H9 (cell line): Measurements from ENCODE around the gene DSCAM. TPM values are rescaled to one million over a fixed set of nuclear protein-coding genes. Genes with fewer than 3 reads are reported as not detected.

Experiments used
- DNase-seq: peaks from one replicate; pipeline ENCODE4 v3.0.0-alpha.2; 2017
- H2AFZ ChIP-seq: one replicate; pipeline ENCODE4 v1.6.1; 2013; ENCODE audit warnings: mild to moderate bottlenecking, low read length, control low read depth, moderate library complexity
- H2AK5ac ChIP-seq: 2 replicates; pipeline ENCODE4 v1.6.1; 2013; ENCODE audit warnings: low read length, control low read depth, mixed read lengths; ENCODE audit not compliant: insufficient read length
- H2BK120ac ChIP-seq: one replicate; pipeline ENCODE4 v1.6.1; 2013; ENCODE audit warnings: low read depth, mild to moderate bottlenecking, low read length, control low read depth, inconsistent platforms; ENCODE audit not compliant: poor library complexity, severe bottlenecking
- H2BK12ac ChIP-seq: 2 replicates; pipeline ENCODE4 v1.6.1; 2013; ENCODE audit warnings: low read length, control low read depth, mixed read lengths, low read depth; ENCODE audit not compliant: insufficient read length
- H2BK15ac ChIP-seq: 2 replicates; pipeline ENCODE4 v1.6.1; 2013; ENCODE audit warnings: low read depth, low read length, control low read depth
- H2BK20ac ChIP-seq: one replicate; pipeline ENCODE4 v1.6.1; 2013; ENCODE audit warnings: low read depth, mild to moderate bottlenecking, low read length, control low read depth, inconsistent platforms; ENCODE audit not compliant: poor library complexity, severe bottlenecking
- H2BK5ac ChIP-seq: 2 replicates; pipeline ENCODE4 v1.6.1; 2013; ENCODE audit warnings: low read length, control low read depth, mixed read lengths; ENCODE audit not compliant: insufficient read length
- H3K14ac ChIP-seq: 2 replicates; pipeline ENCODE4 v1.6.1; 2013; ENCODE audit warnings: low read length, control low read depth; ENCODE audit not compliant: insufficient read depth
- H3K18ac ChIP-seq: 2 replicates; pipeline ENCODE4 v1.6.1; 2013; ENCODE audit warnings: low read depth, mild to moderate bottlenecking, mixed read lengths, low read length, control low read depth; ENCODE audit not compliant: insufficient read length
- H3K23ac ChIP-seq: 2 replicates; pipeline ENCODE4 v1.6.1; 2013; ENCODE audit warnings: low read length, control low read depth, mixed read lengths, low read depth; ENCODE audit not compliant: insufficient read length
- H3K23me2 ChIP-seq: 2 replicates; pipeline ENCODE4 v1.6.1; 2013; ENCODE audit warnings: low read depth, mild to moderate bottlenecking, mixed read lengths, low read length, control low read depth; ENCODE audit not compliant: insufficient read length, poor library complexity, severe bottlenecking
- H3K27ac ChIP-seq: 2 replicates; pipeline ENCODE4 v1.5.1; 2013; ENCODE audit warnings: low read length, control low read depth, mixed read lengths, low read depth; ENCODE audit not compliant: insufficient read length
- H3K27me3 ChIP-seq: 2 replicates; pipeline ENCODE4 v1.6.1; 2013; ENCODE audit warnings: low read length, control low read depth, inconsistent platforms; ENCODE audit not compliant: insufficient read depth
- H3K4ac ChIP-seq: 2 replicates; pipeline ENCODE4 v1.6.1; 2013; ENCODE audit warnings: low read depth, mild to moderate bottlenecking, control low read depth, inconsistent platforms, low read length, moderate library complexity
- H3K4me1 ChIP-seq: 2 replicates; pipeline ENCODE4 v1.6.1; 2013; ENCODE audit warnings: low read length, control low read depth, inconsistent platforms; ENCODE audit not compliant: insufficient read depth
- H3K4me2 ChIP-seq: 2 replicates; pipeline ENCODE4 v1.6.1; 2013; ENCODE audit warnings: low read length, control low read depth, mixed read lengths; ENCODE audit not compliant: insufficient read length, insufficient read depth
- H3K56ac ChIP-seq: 2 replicates; pipeline ENCODE4 v1.6.1; 2013; ENCODE audit warnings: low read depth, mild to moderate bottlenecking, mixed read lengths, low read length, control low read depth; ENCODE audit not compliant: insufficient read length
- H3K79me1 ChIP-seq: 2 replicates; pipeline ENCODE4 v1.6.1; 2013; ENCODE audit warnings: low read depth, mild to moderate bottlenecking, moderate library complexity, low read length, control low read depth, inconsistent platforms; ENCODE audit not compliant: insufficient read depth, poor library complexity, severe bottlenecking
- H3K79me2 ChIP-seq: 2 replicates; pipeline ENCODE4 v1.6.1; 2013; ENCODE audit warnings: low read length, control low read depth, inconsistent platforms; ENCODE audit not compliant: insufficient read depth
- H3K9ac ChIP-seq: 2 replicates; pipeline ENCODE4 v1.6.1; 2013; ENCODE audit warnings: low read length, control low read depth, mixed read lengths; ENCODE audit not compliant: insufficient read length; ENCODE audit errors: extremely low read depth
- H3K9me3 ChIP-seq: one replicate; pipeline ENCODE4 v1.6.1; 2013; ENCODE audit warnings: low read depth, low read length, inconsistent platforms; ENCODE audit not compliant: control insufficient read depth
- H3T11ph ChIP-seq: one replicate; pipeline ENCODE4 v1.6.1; 2013; ENCODE audit warnings: mild to moderate bottlenecking, low read length, control low read depth, inconsistent platforms
- H4K20me1 ChIP-seq: one replicate; pipeline ENCODE4 v1.6.1; 2013; ENCODE audit not compliant: control insufficient read depth, insufficient read length, insufficient read depth
- H4K5ac ChIP-seq: 2 replicates; pipeline ENCODE4 v1.6.1; 2013; ENCODE audit warnings: low read depth, mild to moderate bottlenecking, mixed read lengths, low read length, control low read depth; ENCODE audit not compliant: insufficient read length
- H4K8ac ChIP-seq: replicated peaks from 2 replicates; pipeline ENCODE4 v1.6.1; 2013; ENCODE audit warnings: low read length, control low read depth, mixed read lengths, low read depth; ENCODE audit not compliant: insufficient read length
- H4K91ac ChIP-seq: 2 replicates; pipeline ENCODE4 v1.6.1; 2013; ENCODE audit warnings: low read depth, mild to moderate bottlenecking, moderate library complexity, mixed read lengths, low read length, control low read depth; ENCODE audit not compliant: insufficient read length
- H3K27ac Mint-ChIP-seq, 3 experiments: 2 replicates in 2 of 3; 3 replicates in 1 of 3; pipeline ENCODE4 v1.8.0; 2020 to 2021; ENCODE audit warnings: mixed read lengths in 3 of 3, mild to moderate bottlenecking in 1 of 3, moderate library complexity in 1 of 3
- H3K27me3 Mint-ChIP-seq: 2 replicates; pipeline ENCODE4 v1.8.0; 2021; ENCODE audit warnings: low read depth, mild to moderate bottlenecking, moderate library complexity, mixed read lengths
- H3K36me3 Mint-ChIP-seq, 3 experiments: 2 replicates in 2 of 3; 3 replicates in 1 of 3; pipeline ENCODE4 v1.8.0; 2020 to 2021; ENCODE audit warnings: low read depth in 3 of 3, mixed read lengths in 3 of 3; ENCODE audit not compliant: insufficient read depth in 1 of 3
- H3K4me1 Mint-ChIP-seq, 2 experiments: 2 replicates each; pipeline ENCODE4 v1.8.0; 2020; ENCODE audit warnings: mixed read lengths in 2 of 2
- H3K4me3 Mint-ChIP-seq, 2 experiments: 2 replicates in 1 of 2; 3 replicates in 1 of 2; pipeline ENCODE4 v1.8.0; 2020 to 2021; ENCODE audit warnings: mild to moderate bottlenecking in 2 of 2, mixed read lengths in 2 of 2, moderate library complexity in 1 of 2
- H3K9me3 Mint-ChIP-seq, 2 experiments: 2 replicates in 1 of 2; 3 replicates in 1 of 2; pipeline ENCODE4 v1.8.0; 2020; ENCODE audit warnings: mild to moderate bottlenecking in 2 of 2, mixed read lengths in 2 of 2, moderate library complexity in 1 of 2
- WGBS: extraction: QIAGEN DNeasy Blood & Tissue Kit; methylation state at CpG from one replicate; pipeline ENCODE4 v1.1.7; 2013; ENCODE audit warnings: missing lambda C conversion rate, low lambda C conversion rate, mixed read lengths; ENCODE audit not compliant: insufficient read length; ENCODE audit errors: extremely low coverage; 5-methylcytosine and 5-hydroxymethylcytosine counted together
- total RNA-seq: library from RNA; stranded (reverse); gene quantifications from 2 replicates; pipeline ENCODE4 v1.2.1, GENCODE V29; 2021
- TF ChIP-seq, protein P1 (sequence below): fragments of 200-600 bp; sonication (generic); conservative IDR thresholded peaks from 3 replicates; pipeline ENCODE4 v1.8.0; 2021; ENCODE audit warnings: antibody characterized with exemption, mild to moderate bottlenecking

Gene DSCAM
- total RNA-seq, 1 experiment from 2014 or later: 0.17 TPM

DNA sequence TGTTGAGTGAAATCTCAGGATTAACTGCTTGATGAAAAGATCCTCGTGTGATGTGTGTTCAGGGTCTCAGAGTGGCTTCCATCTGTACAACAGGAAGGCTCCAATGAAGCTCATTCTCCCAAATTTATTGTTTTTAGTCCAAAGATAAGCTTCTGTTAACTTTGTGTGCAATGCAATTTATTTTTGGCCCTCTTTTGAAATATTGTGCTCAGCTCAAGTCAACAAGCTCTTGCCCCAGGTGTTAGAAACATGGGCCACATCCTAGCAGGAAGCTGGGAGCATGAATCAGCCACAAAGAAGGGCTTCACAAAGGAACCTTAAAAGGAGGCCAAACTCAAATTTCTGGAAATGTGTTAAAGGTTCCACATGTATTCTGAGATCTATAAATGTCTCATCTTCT, 844.0 kb downstream of the DSCAM start:
- no peaks in the 10 kb centered on the region for H3K79me1 ChIP-seq
- no peaks in the 10 kb centered on the region for H3K4me1 Mint-ChIP-seq
- no peak overlapping the region for H4K91ac ChIP-seq
- no peaks in the 10 kb centered on the region; a peak in 1 of 7 replicates for H3K36me3 Mint-ChIP-seq
- H2BK15ac ChIP-seq: no peak overlapping the region
- no peak overlapping the region for H3T11ph ChIP-seq
- H3K4ac ChIP-seq: no peak overlapping the region
- WGBS: no CpG with 5 or more reads among the region's 1 CpG
- TF ChIP-seq, protein P1, sequence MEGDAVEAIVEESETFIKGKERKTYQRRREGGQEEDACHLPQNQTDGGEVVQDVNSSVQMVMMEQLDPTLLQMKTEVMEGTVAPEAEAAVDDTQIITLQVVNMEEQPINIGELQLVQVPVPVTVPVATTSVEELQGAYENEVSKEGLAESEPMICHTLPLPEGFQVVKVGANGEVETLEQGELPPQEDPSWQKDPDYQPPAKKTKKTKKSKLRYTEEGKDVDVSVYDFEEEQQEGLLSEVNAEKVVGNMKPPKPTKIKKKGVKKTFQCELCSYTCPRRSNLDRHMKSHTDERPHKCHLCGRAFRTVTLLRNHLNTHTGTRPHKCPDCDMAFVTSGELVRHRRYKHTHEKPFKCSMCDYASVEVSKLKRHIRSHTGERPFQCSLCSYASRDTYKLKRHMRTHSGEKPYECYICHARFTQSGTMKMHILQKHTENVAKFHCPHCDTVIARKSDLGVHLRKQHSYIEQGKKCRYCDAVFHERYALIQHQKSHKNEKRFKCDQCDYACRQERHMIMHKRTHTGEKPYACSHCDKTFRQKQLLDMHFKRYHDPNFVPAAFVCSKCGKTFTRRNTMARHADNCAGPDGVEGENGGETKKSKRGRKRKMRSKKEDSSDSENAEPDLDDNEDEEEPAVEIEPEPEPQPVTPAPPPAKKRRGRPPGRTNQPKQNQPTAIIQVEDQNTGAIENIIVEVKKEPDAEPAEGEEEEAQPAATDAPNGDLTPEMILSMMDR: no peak
- H2BK120ac ChIP-seq: no peak overlapping the region
- H3K23ac ChIP-seq: no peak overlapping the region
- H3K4me3 Mint-ChIP-seq: no peak overlapping the region
- H3K27ac Mint-ChIP-seq: no peak overlapping the region
- no peak overlapping the region for H2BK5ac ChIP-seq
- no peak overlapping the region for H3K9ac ChIP-seq
- no peaks in the 10 kb centered on the region for H3K79me2 ChIP-seq
- H4K8ac ChIP-seq: no peak overlapping the region
- no peak overlapping the region for H3K4me2 ChIP-seq
- peaks cover 7 to 22% of the 10 kb centered on the region in 2 experiments; a peak in 3 of 5 replicates for H3K9me3 Mint-ChIP-seq
- no peaks in the 10 kb centered on the region for H3K23me2 ChIP-seq
- no peak overlapping the region for H2BK20ac ChIP-seq
- H2BK12ac ChIP-seq: no peak overlapping the region
- no peak overlapping the region for H3K27ac ChIP-seq
- no peaks in the 10 kb centered on the region for H3K9me3 ChIP-seq
- no peak overlapping the region for H3K56ac ChIP-seq
- no peak overlapping the region for H2AFZ ChIP-seq
- no peak overlapping the region for H3K14ac ChIP-seq
- H3K18ac ChIP-seq: no peak overlapping the region
- no peaks in the 10 kb centered on the region for H3K27me3 ChIP-seq
- H3K27me3 Mint-ChIP-seq: peaks cover 6% of the 10 kb centered on the region
- no peaks in the 10 kb centered on the region for H3K4me1 ChIP-seq
- no peak overlapping the region for H2AK5ac ChIP-seq
- H4K20me1 ChIP-seq: no peaks in the 10 kb centered on the region
- H4K5ac ChIP-seq: no peak overlapping the region
- DNase-seq: no peak
